ENCODE measurements around the gene WDR70. TPM values are rescaled to one million over a fixed set of nuclear protein-coding genes. Genes with fewer than 3 reads are reported as not detected.

Gene WDR70
- total RNA-seq = 28.9 and 31.9 TPM in 2 replicates

DNA sequence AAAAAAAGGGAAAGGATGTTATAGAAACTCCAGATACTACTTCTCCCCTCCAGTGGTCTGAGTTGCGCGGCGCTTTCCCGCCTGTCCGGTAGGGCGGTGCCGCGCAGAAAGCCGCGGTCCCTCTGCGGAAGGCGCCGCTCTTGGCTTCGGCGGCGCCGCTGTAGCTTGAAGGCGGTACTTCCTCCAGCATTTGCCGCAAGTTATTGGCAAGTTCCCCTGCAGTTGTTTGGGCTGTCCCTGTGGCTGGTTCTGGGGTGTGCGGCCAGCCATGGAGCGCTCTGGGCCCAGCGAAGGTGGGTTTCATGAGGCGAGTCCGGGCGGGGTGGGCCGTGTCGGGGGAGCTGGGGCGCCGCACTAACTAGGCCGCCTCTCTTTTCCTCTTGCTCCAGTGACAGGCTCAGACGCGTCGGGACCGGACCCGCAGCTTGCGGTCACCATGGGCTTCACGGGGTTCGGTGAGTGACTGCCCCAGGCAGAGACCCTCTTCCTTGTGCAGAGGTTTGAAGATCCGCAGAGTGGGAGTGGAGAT, at the start of gene WDR70:
TSS of gene WDR70 (plus strand) at position 219 of the 529 bp plus-strand sequence. CDS start at position 269, 50 bp downstream.

DNA sequence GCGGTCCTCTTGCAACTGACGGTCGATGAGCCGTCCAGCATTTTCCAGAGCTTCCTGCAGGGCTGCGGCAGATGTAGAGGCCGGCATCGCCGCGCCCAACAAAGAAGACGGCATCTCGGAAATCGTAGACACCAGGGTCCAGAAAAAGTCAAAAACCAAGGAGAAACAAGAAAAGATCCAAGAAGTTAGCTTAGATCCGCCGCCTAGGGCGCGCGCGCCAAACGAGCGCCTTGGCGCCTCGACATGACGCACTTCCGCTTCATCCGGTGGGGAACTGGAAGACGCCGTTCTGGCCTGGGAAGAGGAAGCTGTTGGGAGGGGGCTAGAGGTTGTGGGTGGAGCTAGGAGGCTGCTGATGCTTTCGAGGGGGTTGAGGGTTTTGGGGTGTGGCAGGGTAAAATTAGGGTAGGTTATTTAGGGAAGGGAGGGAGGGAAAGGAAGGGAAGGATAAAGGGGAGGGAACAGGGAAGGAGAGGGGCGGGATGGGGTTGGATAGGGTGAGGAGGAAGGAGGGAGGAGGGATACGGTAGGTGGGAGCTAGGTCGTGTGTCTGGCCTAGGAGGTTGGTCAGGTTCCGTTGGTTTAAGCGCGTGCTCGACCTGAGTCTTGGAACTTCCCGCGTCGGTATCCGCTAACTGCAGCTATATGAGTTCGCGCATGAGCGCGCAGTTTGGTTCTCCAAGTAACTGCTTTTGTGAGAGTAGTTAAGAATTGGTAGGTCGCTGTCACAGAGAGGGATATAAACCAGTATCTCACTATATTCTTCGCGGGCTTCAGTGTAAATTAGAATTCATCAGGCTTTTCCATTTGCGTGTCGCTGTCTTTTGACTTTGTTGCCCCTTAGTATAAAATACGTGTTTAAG, 8.0 kb upstream of the WDR70 start, which contains the start of gene NUP155:
TSS of gene NUP155 (minus strand) at position 243 of the 863 bp plus-strand sequence. CDS start at position 114, 129 bp downstream.

Small RNAs within 50 kb of the gene (small RNA-seq; reads per million reads assigned to genes)
- not detected for gene RNU6-1190P
- not detected for gene RNU6-484P

Other genes starting within 250 kb of the WDR70 start
- 52.9 and 53.7 TPM in 2 replicates for gene CPLANE1, start 129.9 kb upstream of the WDR70 start, total RNA-seq
- gene NUP155, start 8.2 kb upstream of the WDR70 start, total RNA-seq = 36.1 and 38.2 TPM in 2 replicates